ENCODE measurements around the gene LIN7B. TPM values are rescaled to one million over a fixed set of nuclear protein-coding genes. Genes with fewer than 3 reads are reported as not detected.
"Not testable (repeated sequence)": the region's sequence is repeated elsewhere in the genome, so short reads cannot be mapped to it uniquely, and the experiment has no call there.

Gene LIN7B
- total and polyA plus RNA-seq, 2 of the 13 experiments (the other 11 are each of a cell fraction or from before 2014, with no cell fraction given): 5.3 to 7.6 TPM

DNA sequence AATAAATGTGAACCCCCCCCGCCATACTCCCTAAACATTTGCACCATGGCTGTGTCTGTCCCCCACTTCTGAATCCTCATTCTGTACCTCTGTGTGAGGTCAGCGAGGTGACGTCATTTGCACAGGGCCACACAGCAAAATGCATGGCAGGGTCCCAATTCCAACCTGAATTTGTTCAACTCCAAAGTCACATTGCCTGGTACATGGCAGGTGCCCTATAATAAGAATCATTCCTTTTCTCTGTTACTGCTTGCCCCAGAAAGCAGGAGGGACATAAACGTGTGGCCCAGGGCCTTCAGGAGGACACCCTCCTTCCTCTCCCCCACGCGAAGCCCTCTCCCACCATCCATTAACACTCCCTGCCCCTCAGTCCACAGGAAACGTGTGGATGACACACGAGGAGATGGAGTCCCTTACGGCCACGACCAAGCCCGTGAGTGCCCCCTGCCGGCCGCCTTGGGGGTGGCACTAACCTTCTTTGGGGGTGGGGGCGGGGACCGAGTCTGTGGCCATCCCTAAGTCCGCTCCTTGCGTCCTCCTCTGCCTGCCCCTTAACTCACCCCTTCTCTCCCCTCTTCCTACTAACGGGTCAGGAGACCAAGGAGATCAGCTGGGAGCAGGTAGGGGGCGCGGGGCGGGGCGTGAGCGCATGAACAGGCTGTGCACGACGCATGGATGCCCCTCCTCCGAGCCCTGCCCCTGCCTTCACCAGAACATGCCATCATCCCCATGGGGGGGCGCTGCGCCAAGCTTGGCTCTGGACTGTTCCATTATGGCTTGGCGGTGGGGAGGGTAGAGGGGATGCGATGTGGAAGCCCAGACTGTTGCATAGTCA, 31.6 kb downstream of the LIN7B start (continued):
- TF ChIP-seq FOXC1 (CRISPR knock-in tag; IDR thresholded peaks at IDR 0.05; ENCODE audit: borderline replicate concordance): 0 out of 2 replicates have a peak, but pooled peaks have one; percentile 47
- no peak for TF ChIP-seq ZNF20 (CRISPR knock-in tag; IDR thresholded peaks at IDR 0.05)
- TF ChIP-seq, protein P1, sequence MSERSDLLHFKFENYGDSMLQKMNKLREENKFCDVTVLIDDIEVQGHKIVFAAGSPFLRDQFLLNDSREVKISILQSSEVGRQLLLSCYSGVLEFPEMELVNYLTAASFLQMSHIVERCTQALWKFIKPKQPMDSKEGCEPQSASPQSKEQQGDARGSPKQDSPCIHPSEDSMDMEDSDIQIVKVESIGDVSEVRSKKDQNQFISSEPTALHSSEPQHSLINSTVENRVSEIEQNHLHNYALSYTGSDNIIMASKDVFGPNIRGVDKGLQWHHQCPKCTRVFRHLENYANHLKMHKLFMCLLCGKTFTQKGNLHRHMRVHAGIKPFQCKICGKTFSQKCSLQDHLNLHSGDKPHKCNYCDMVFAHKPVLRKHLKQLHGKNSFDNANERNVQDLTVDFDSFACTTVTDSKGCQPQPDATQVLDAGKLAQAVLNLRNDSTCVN (CRISPR knock-in tag; IDR thresholded peaks at IDR 0.05; ENCODE audit: borderline replicate concordance): no peak
- TF ChIP-seq MYNN (CRISPR knock-in tag; IDR thresholded peaks at IDR 0.05; ENCODE audit: low read depth): no peak
- TF ChIP-seq SP1 (IDR thresholded peaks at IDR 0.05): no peak
- peak; percentile 32 for TF ChIP-seq SP1 (CRISPR knock-in tag; IDR thresholded peaks at IDR 0.05)
- no peak for TF ChIP-seq MATR3 (CRISPR knock-in tag; IDR thresholded peaks at IDR 0.05)
- no peak for TF ChIP-seq ARNTL (CRISPR knock-in tag; IDR thresholded peaks at IDR 0.05)
- TF ChIP-seq CREB1 (IDR thresholded peaks at IDR 0.05): peak; percentile 87
- TF ChIP-seq CREB1 (CRISPR knock-in tag; IDR thresholded peaks at IDR 0.05): no peak

DNA sequence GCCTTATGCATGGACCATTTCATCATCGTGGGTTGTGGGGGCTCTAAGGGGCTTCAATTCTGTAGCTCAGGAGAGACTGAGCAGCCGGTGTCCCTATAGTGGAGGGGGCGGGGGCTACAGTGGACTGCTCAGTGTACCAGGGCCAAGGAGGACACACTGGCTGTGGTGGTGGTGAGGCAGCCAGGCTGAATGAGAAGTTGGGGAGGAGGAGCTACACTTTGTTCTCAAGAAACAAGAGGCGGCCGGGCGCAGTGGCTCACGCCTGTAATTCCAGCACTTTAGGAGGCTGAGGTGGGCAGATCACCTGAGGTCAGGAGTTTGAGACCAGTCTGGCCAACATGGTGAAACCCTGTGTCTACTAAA, 32.2 kb downstream of the LIN7B start:
- H3K27ac ChIP-seq (ENCODE audit: extremely low read length, insufficient read depth, low read length); H3K79me2 ChIP-seq (ENCODE audit: insufficient read depth, low read length); BruUV-seq (replicated peaks); H3K36me3 ChIP-seq (replicated peaks in 1 of 2; ENCODE audit: control insufficient read depth in 1 of 2, insufficient read depth in 2 of 2, low read length in 2 of 2); H4K20me1 ChIP-seq (ENCODE audit: insufficient read depth, low read length); in situ Hi-C loops (cut with HindIII; ENCODE audit: extremely low pct_ligation_motif_present, low pct_unique_long_range_greater_than_20kb); H3K9me3 ChIP-seq (ENCODE audit: low read length); DNase-seq (ENCODE audit: low spot score); H3K9ac ChIP-seq (ENCODE audit: insufficient read depth, low read depth, low read length); H3K4me2 ChIP-seq (ENCODE audit: low read depth, low read length); H3K27me3 ChIP-seq (ENCODE audit: control insufficient read depth in 1 of 2, insufficient read depth in 2 of 2, low read length in 2 of 2); H3K4me3 ChIP-seq (replicated peaks in 1 of 3; ENCODE audit: insufficient read depth in 1 of 3, low read depth in 2 of 3, low read length in 3 of 3); H2AFZ ChIP-seq (ENCODE audit: low read length); ATAC-seq; POLR2A ChIA-PET; FAIRE-seq: not testable (repeated sequence)
- H3K4me1 ChIP-seq (ENCODE audit: insufficient read depth, low read length): peaks cover 47% of the 10 kb centered on the region
- CTCF ChIA-PET (ENCODE audit: low intra/inter-chr PET ratio, low total read pairs): interaction anchor here (1.2 kb wide), 1 partner anchor 48 kb away, joined by 11 read pairs; no protein-coding TSS in a partner anchor
- 65% methylated on average over 6 of the region's 7 CpGs for WGBS (ENCODE audit: low lambda C conversion rate)
- intact Hi-C loops (cut with micrococcal nuclease; ENCODE audit: unreplicated experiment): loop anchor here (5.0 kb wide), 1 partner anchor 49 kb away; no protein-coding TSS in a partner anchor
- TF ChIP-seq, protein P2, sequence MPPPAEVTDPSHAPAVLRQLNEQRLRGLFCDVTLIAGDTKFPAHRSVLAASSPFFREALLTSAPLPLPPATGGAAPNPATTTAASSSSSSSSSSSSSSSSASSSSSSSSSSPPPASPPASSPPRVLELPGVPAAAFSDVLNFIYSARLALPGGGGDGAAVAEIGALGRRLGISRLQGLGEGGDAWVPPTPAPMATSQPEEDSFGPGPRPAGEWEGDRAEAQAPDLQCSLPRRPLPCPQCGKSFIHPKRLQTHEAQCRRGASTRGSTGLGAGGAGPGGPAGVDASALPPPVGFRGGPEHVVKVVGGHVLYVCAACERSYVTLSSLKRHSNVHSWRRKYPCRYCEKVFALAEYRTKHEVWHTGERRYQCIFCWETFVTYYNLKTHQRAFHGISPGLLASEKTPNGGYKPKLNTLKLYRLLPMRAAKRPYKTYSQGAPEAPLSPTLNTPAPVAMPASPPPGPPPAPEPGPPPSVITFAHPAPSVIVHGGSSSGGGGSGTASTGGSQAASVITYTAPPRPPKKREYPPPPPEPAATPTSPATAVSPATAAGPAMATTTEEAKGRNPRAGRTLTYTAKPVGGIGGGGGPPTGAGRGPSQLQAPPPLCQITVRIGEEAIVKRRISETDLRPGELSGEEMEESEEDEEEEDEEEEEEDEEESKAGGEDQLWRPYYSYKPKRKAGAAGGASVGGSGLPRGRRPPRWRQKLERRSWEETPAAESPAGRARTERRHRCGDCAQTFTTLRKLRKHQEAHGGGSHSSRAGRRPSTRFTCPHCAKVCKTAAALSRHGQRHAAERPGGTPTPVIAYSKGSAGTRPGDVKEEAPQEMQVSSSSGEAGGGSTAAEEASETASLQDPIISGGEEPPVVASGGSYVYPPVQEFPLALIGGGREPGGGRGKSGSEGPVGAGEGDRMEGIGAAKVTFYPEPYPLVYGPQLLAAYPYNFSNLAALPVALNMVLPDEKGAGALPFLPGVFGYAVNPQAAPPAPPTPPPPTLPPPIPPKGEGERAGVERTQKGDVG (CRISPR knock-in tag; IDR thresholded peaks at IDR 0.05; ENCODE audit: borderline replicate concordance): 0 out of 2 replicates have a peak, but pooled peaks have one; percentile 7

Measured in HepG2 (cell line).